ENCODE data around the gene PI4K2A. TPM values are rescaled to one million over a fixed set of nuclear protein-coding genes. Genes with fewer than 3 reads are reported as not detected.

PI4K2A gene
- total and polyA plus RNA-seq, 2 donors (not counting 3 experiments of a cell fraction or from before 2014, with no cell fraction given): 20.4 to 24.6 TPM

DNA sequence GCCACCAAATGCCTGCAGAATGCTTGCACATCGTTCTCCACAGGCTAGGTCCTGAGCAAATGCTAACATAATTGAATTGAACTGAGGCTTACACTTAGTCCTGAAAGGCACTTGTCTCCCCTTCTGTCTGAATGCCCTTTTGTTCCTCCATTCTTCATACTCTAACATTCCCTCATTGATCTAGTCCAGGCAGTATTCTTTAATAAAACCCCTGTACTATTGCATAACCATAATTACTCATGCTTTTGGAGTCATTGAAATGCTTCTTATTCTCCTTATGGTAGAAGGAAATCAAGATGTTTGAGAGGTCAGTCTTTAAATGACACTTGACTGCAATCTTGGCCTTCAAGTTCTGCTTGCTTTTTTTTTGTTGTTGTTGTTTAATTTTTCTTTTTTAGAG, 7.1 kb downstream of the PI4K2A start:
- ChIA-PET CTCF (interaction anchor here (0.8 to 1.4 kb wide), 2 partner anchors 14 to 75 kb away, joined by 3 to 4 read pairs; partner anchors contain the start of genes ANKRD2 and MORN4), POLR2A (no interaction called here)
- no peaks in the 10 kb centered on the region for H3K9me3 ChIP-seq (replicated peaks; ENCODE audit: control insufficient read depth, insufficient read depth, low read length)
- H3K4me3 ChIP-seq (replicated peaks in 1 of 3; ENCODE audit: insufficient read depth in 1 of 3, low read depth in 1 of 3, low read length in 3 of 3): no peak overlapping the region
- peaks cover 16% of the 10 kb centered on the region for H3K79me2 ChIP-seq (ENCODE audit: control insufficient read depth, insufficient read depth, low read length)
- peaks cover 9 to 16% of the 10 kb centered on the region in 2 experiments for H3K36me3 ChIP-seq (ENCODE audit: control insufficient read depth in 2 of 2, extremely low read depth in 1 of 2, insufficient read depth in 2 of 2, low read length in 2 of 2)
- BruUV-seq (replicated peaks): no TSS peak
- FAIRE-seq: no peak
- H3K4me1 ChIP-seq (ENCODE audit: control insufficient read depth, extremely low read depth, insufficient read depth, low read length): peaks cover 17% of the 10 kb centered on the region
- no peaks in the 10 kb centered on the region for H4K20me1 ChIP-seq (replicated peaks; ENCODE audit: control insufficient read depth, extremely low read depth, insufficient read depth, low read length)
- no peak overlapping the region for H3K27ac ChIP-seq (ENCODE audit: insufficient read depth, low read depth, low read length)
- H3K27me3 ChIP-seq (ENCODE audit: control insufficient read depth in 2 of 2, insufficient read depth in 2 of 2, low read length in 2 of 2): no peaks in the 10 kb centered on the region
- no peak for DNase-seq (ENCODE audit: low read depth, low spot score)
- no peak overlapping the region for H2AFZ ChIP-seq (ENCODE audit: low read depth, low read length)
- H3K4me2 ChIP-seq (ENCODE audit: insufficient read depth, low read length): no peak overlapping the region
- no peaks in the 10 kb centered on the region for H3K9me1 ChIP-seq (replicated peaks; ENCODE audit: control insufficient read depth, extremely low read depth, insufficient read depth, low read length)
- H3K9ac ChIP-seq (replicated peaks; ENCODE audit: extremely low read depth, insufficient read depth, low read length): no peak overlapping the region
- dilution Hi-C loops (cut with MboI; ENCODE audit: extremely low pct_ligation_motif_present, low sequenced_read_pairs): no loop called here
- intact Hi-C loops (cut with micrococcal nuclease): no loop called here
- TF ChIP-seq POLR2AphosphoS5 (IDR thresholded peaks at IDR 0.05; ENCODE audit: insufficient read depth, low read depth, low read length): no peak
- TF ChIP-seq GATA2 (IDR thresholded peaks at IDR 0.05; ENCODE audit: insufficient read depth, insufficient read length, low read depth, low read length): no peak
- TF ChIP-seq EZH2 (IDR thresholded peaks at IDR 0.05; ENCODE audit: borderline replicate concordance, low read depth, low read length, severe bottlenecking): no peak
- TF ChIP-seq, protein P1, sequence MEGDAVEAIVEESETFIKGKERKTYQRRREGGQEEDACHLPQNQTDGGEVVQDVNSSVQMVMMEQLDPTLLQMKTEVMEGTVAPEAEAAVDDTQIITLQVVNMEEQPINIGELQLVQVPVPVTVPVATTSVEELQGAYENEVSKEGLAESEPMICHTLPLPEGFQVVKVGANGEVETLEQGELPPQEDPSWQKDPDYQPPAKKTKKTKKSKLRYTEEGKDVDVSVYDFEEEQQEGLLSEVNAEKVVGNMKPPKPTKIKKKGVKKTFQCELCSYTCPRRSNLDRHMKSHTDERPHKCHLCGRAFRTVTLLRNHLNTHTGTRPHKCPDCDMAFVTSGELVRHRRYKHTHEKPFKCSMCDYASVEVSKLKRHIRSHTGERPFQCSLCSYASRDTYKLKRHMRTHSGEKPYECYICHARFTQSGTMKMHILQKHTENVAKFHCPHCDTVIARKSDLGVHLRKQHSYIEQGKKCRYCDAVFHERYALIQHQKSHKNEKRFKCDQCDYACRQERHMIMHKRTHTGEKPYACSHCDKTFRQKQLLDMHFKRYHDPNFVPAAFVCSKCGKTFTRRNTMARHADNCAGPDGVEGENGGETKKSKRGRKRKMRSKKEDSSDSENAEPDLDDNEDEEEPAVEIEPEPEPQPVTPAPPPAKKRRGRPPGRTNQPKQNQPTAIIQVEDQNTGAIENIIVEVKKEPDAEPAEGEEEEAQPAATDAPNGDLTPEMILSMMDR (IDR thresholded peaks at IDR 0.05; ENCODE audit: extremely low read depth in 1 of 2, insufficient read depth in 1 of 2, low read depth in 1 of 2, low read length in 2 of 2): no peak
- TF ChIP-seq, protein P2, sequence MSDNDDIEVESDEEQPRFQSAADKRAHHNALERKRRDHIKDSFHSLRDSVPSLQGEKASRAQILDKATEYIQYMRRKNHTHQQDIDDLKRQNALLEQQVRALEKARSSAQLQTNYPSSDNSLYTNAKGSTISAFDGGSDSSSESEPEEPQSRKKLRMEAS (IDR thresholded peaks at IDR 0.05; ENCODE audit: insufficient read depth, insufficient read length): no peak
- TF ChIP-seq FOS (IDR thresholded peaks at IDR 0.05; ENCODE audit: borderline replicate concordance, insufficient read depth, low read length): no peak
- TF ChIP-seq JUN (IDR thresholded peaks at IDR 0.05; ENCODE audit: borderline replicate concordance, insufficient read depth, insufficient read length, low read depth): no peak
- TF ChIP-seq POLR2A (IDR thresholded peaks at IDR 0.05; ENCODE audit: low read depth, low read length): no peak
- no peak for TF ChIP-seq MYC (IDR thresholded peaks at IDR 0.05; ENCODE audit: low read depth, low read length)

Measured in endothelial cell of umbilical vein (primary cell).